Measurements from ENCODE around the gene PCGF2. TPM values are rescaled to one million over a fixed set of nuclear protein-coding genes. Genes with fewer than 3 reads are reported as not detected.
A peak's percentile ranks its signal among the peaks of the same experiment; 100 is the strongest.

PCGF2 gene
- total RNA-seq, 2 experiments from 2014 or later, result 2.6 to 3.3 TPM

DNA sequence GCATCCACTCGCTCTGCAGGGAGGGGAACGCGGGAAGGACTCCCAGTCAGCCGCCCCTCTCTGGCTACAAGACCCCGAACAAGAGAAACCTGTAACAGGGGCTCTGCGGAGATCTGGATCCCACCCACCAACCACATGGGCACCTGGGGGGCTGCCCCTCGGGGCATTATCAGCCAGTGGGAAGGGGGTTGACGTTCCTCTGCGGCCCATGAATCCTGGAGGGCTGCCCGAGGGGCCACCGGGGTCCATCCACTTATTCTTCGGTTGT is 1.8 kb upstream of the PCGF2 start:
- no peak for DNase-seq
- H3K27ac Mint-ChIP-seq, result no peak overlapping the region
- peaks cover 54% of the 10 kb centered on the region for H3K4me1 Mint-ChIP-seq
- CTCF ChIA-PET, result no interaction called here
- H3K4me3 Mint-ChIP-seq, result peak overlapping the region; percentile 97
- H3K36me3 Mint-ChIP-seq (ENCODE audit: low read depth), result peaks cover 16% of the 10 kb centered on the region
- H3K27me3 Mint-ChIP-seq, result peaks cover 44% of the 10 kb centered on the region
- no peaks in the 10 kb centered on the region for H3K9me3 Mint-ChIP-seq
- POLR2A ChIA-PET, result interaction anchor here (0.9 to 1.4 kb wide), 2 partner anchors 21 to 22 kb away, joined by 3 to 5 read pairs; no protein-coding TSS in a partner anchor

DNA sequence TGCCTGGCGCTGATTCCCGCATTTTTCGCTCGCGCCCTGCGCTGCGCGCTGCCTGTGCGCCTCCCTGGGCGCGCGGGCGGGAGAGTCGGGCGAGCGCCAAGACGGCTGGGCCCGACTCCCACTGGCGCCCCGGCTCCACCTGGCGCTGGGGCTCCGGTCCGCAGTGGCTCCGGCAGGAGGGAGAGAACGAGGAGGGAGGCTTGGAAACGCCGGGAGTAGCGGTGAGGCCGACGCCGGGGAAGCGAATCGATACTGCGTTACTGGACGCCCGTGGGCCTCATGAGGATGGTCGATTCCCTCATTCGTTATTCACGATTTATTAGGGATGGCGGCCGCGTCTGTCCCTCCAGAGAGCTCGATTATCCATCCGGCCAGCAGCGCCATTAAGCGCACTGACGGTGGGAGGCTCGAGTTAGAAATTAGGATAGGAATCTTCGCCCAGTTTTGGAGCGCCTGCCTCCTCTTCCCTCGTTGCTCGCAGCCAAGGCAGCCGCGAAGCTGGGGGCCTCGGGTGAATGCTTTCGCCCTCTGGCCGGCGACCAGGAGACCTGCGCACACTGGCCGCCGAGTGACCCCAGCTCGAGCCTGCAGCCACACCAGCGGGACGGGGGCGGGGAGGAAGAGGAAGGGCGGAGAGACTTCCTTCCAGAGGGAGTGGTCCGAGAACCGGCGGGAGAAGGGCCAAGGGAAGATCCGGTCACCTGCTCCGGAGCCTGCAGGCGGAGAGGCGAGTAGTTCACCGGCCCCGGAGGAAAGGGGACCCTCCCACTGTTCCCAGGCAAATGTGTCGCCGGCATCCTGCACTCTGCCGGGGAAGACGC is 1.3 kb upstream of the PCGF2 start:
- H3K9me3 Mint-ChIP-seq, result no peaks in the 10 kb centered on the region
- POLR2A ChIA-PET, result interaction anchor here (0.9 kb wide), 1 partner anchor 21 kb away, joined by 3 read pairs; no protein-coding TSS in a partner anchor
- H3K27ac Mint-ChIP-seq, result no peak overlapping the region
- CTCF ChIA-PET, result interaction anchor here (1.2 kb wide), 1 partner anchor 49 kb away, joined by 3 read pairs; no protein-coding TSS in a partner anchor
- H3K27me3 Mint-ChIP-seq, result peaks cover 44% of the 10 kb centered on the region
- H3K4me1 Mint-ChIP-seq, result peaks cover 51% of the 10 kb centered on the region
- H3K36me3 Mint-ChIP-seq (ENCODE audit: low read depth), result peaks cover 12% of the 10 kb centered on the region
- no peak for DNase-seq
- H3K4me3 Mint-ChIP-seq, result peak overlapping the region; percentile 97

DNA sequence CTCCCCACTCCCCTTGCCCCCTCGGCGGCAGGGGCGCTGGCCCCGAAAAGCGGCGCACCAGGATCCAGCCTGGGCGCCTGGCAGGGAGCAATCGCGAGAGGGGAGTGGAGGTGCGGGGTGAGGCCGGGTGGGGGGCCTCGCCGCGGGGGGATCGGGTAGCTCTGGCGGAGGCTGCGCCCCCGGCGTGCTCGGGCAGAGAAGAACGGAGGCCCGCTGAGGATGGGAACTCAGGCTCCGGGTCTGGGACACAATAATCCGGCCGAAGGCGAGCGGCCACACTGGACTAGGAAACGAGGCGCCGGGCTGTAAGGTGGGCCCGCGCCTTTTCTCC is 721 bp upstream of the PCGF2 start:
- H3K36me3 Mint-ChIP-seq (ENCODE audit: low read depth), result peaks cover 10% of the 10 kb centered on the region
- H3K9me3 Mint-ChIP-seq, result no peaks in the 10 kb centered on the region
- POLR2A ChIA-PET, result interaction anchor here (0.9 kb wide), 1 partner anchor 20 kb away, joined by 3 read pairs; no protein-coding TSS in a partner anchor
- H3K4me3 Mint-ChIP-seq, result peak overlapping the region; percentile 97
- H3K27ac Mint-ChIP-seq, result no peak overlapping the region
- no peak for DNase-seq
- H3K4me1 Mint-ChIP-seq, result peaks cover 48% of the 10 kb centered on the region
- peaks cover 44% of the 10 kb centered on the region for H3K27me3 Mint-ChIP-seq
- CTCF ChIA-PET, result interaction anchor here (1.2 kb wide), 1 partner anchor 49 kb away, joined by 3 read pairs; no protein-coding TSS in a partner anchor

DNA sequence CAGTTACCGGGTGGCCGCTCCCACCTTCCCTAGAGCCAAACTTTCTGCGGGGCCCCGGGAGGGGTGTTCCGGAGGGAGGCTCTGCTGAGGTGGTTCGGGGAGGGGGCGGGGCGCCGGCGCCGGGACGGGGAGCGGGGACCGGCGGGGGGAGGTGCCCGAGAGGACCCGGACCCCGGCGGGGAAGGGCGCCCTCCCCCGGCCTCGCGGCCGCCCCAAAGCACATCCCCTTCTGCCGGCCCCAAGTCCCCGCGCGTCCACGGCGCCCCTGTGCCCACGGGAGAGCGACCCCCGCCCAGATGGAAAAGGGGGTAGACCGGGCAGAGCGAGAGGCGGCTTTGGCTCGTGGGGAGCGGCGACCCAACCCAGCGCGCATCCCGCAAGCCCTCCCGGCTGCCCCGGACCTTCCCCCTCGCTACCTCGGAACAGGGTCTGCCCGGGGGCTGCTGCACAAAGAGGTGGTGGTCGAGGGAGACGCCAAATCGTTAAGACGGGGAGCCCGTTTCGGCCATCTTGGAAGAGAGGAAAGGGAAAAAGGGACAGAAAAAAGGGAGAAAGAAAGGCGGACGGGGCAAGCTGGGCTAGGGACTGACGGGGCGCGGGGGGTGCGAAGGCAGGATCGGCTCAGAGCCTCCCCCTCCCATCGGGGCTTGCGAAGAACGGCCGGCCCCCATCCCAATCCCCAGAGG is 530 bp downstream of the PCGF2 start:
- H3K4me1 Mint-ChIP-seq, result peaks cover 49% of the 10 kb centered on the region
- no peaks in the 10 kb centered on the region for H3K9me3 Mint-ChIP-seq
- H3K27ac Mint-ChIP-seq, result no peak overlapping the region
- peaks cover 44% of the 10 kb centered on the region for H3K27me3 Mint-ChIP-seq
- H3K4me3 Mint-ChIP-seq, result peak overlapping the region; percentile 61
- no peak for DNase-seq
- H3K36me3 Mint-ChIP-seq (ENCODE audit: low read depth), result peaks cover 5% of the 10 kb centered on the region
- ChIA-PET POLR2A (no interaction called here), CTCF (interaction anchor here (1.7 kb wide), 1 partner anchor 13 kb away, joined by 3 read pairs; no protein-coding TSS in a partner anchor)

DNA sequence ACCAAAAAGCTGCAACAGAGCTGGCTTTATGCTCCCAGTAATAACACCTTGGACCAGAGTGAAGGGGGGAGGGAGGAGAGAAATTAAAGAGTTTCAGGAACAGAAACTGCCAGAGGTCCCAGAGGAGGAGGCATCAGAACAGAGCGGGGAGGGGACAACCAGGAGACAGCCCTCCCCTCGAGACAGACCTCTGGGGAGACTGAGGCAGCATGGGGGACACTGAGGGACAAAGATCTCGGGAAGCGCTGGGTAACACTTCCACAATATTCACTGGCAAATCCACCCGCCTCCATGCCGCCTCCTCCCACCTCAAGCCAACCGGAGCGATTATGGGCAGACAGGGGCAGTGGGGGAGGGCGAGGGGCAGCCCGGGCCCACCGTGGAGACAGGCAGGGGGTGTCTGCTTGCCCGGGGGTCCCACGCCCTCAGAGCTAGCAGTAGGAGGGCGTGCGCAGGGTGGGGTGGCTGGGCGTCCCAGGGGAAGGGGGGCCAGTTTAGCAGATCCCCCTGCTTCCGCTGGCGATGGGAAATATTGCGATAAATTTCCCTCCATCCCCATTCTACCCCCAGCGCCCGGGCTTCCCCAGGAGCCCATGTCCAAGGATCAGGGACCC is 1.2 kb downstream of the PCGF2 start:
- H3K27me3 Mint-ChIP-seq, result peaks cover 44% of the 10 kb centered on the region
- DNase-seq, result no peak
- peaks cover 55% of the 10 kb centered on the region for H3K4me1 Mint-ChIP-seq
- peaks cover 2% of the 10 kb centered on the region for H3K36me3 Mint-ChIP-seq (ENCODE audit: low read depth)
- H3K27ac Mint-ChIP-seq, result no peak overlapping the region
- POLR2A ChIA-PET, result interaction anchor here (0.6 to 1.0 kb wide), 3 partner anchors 16 to 715 kb away, joined by 3 read pairs; partner anchors contain the start of genes CDK12 and MLLT6
- H3K4me3 Mint-ChIP-seq, result peak overlapping the region; percentile 40
- no peaks in the 10 kb centered on the region for H3K9me3 Mint-ChIP-seq
- CTCF ChIA-PET, result interaction anchor here (1.1 to 1.7 kb wide), 2 partner anchors 13 to 72 kb away, joined by 3 to 5 read pairs; partner anchors contain the start of gene EPOP

DNA sequence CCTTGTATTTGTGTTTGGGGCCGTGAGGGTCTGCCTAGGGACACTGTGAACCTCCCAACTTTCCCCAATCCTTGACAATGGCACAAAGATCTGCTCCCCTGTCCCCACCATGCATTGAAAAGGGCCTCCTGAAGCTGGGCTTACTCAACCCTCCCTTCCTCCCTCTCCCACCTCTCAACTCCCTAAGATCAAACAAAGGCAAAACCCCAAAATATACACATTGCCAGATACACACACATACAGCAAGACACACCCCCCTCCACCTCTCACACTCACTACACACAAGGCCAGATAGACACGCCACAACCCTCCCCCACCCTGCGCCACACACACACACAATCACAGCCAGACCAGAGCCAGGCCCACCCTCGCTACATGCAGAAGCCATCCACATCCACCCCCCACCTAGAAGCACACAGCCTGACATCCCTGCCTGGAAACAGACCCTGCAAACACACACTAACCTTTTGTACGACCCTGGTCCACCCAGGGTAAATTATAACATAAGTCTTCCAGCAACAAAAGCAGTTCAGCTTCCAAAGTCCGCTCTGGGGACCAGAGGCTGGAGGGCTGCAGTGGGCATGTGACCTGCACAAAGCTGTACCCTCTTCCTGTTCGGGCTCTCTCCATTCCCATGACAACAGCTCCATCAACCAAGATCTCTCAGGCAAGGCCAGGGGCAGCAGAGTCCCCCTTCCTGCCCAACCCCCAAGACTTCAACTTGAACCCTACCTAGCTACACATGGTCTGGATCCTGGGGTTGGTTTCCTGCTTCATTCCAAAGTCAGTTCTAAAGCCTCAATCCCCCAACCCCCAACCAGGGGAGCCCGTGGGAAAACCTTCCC is 1.9 kb downstream of the PCGF2 start:
- CTCF ChIA-PET, result interaction anchor here (1.1 to 1.7 kb wide), 2 partner anchors 12 to 71 kb away, joined by 3 to 5 read pairs; partner anchors contain the start of gene EPOP

DNA sequence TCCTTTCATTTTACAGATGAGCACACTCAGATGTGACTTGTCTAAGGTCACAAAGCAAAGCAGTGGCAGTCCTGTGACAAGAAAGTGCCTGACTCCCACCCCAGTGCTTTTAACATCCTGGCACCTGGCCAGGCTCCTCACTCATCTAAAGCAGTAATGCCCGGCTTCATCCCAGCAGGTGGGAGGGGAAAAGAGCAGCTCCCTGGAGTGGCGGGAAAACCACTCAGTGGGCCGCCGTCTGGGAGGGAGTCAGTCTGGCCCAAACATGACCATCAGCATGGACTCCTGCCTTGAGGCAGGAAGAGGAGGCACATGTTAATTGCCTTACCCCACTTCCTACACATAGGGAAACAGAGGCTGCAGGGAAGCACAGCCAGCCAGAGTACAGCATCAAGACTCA is 2.6 kb downstream of the PCGF2 start:
- CTCF ChIA-PET, result interaction anchor here (0.5 to 1.1 kb wide), 2 partner anchors 70 to 91 kb away, joined by 5 to 6 read pairs; partner anchors contain the start of gene EPOP
- H3K27me3 Mint-ChIP-seq, result peaks cover 37% of the 10 kb centered on the region

More for the DNA sequence above, 1.9 kb downstream of the PCGF2 start:
- peaks cover 49% of the 10 kb centered on the region for H3K4me1 Mint-ChIP-seq
- H3K9me3 Mint-ChIP-seq, result no peaks in the 10 kb centered on the region
- peaks cover 42% of the 10 kb centered on the region for H3K27me3 Mint-ChIP-seq
- DNase-seq, result no peak
- H3K4me3 Mint-ChIP-seq, result peak overlapping the region; percentile 40
- H3K27ac Mint-ChIP-seq, result no peak overlapping the region
- no peaks in the 10 kb centered on the region for H3K36me3 Mint-ChIP-seq (ENCODE audit: low read depth)
- POLR2A ChIA-PET, result interaction anchor here (0.6 to 1.1 kb wide), 4 partner anchors 14 to 715 kb away, joined by 3 read pairs; partner anchors contain the start of genes CDK12 and MLLT6

DNA sequence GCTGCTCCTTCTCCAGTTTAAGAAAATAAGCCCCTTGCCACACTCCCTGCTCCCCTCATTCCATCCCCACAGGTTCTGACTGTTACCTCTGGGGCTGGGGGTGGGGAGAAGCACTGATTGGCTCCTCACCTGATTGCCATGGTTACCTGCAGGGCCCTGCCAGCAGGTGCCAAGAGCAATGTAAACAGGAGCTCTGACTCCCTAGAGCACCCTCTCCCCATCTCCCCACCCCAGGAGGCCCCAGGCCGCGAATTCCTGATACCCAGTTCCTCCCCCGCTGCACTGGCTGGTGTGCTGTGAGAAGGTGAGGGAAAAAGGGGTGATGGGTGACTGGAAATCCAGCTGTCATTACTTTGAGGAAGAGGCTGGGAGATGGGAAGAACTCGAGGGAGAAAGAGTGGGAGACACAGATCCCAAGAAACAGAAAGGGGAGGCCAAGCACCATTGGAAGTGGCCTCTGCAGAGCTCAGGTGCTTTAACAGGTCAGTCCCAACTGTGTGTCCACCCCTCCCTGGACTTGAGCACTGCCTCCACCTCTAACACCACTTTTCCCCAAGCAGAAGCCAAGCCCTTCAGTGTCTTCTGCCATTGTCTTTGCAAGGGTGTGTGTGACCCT is 4.5 kb downstream of the PCGF2 start:
- Mint-ChIP-seq H3K27me3 (peaks cover 26% of the 10 kb centered on the region), H3K36me3 (ENCODE audit: low read depth) (no peaks in the 10 kb centered on the region), H3K4me1 (peaks cover 29% of the 10 kb centered on the region), H3K4me3 (no peak overlapping the region), H3K27ac (no peak overlapping the region), H3K9me3 (no peaks in the 10 kb centered on the region)
- CTCF ChIA-PET, result interaction anchor here (1.5 kb wide), 1 partner anchor 9 kb away, joined by 7 read pairs; no protein-coding TSS in a partner anchor
- no peak for DNase-seq
- POLR2A ChIA-PET, result interaction anchor here (1.3 kb wide), 1 partner anchor 8 kb away, joined by 4 read pairs; no protein-coding TSS in a partner anchor

More for the DNA sequence above, 2.6 kb downstream of the PCGF2 start:
- H3K27ac Mint-ChIP-seq, result no peak overlapping the region
- H3K9me3 Mint-ChIP-seq, result no peaks in the 10 kb centered on the region
- peaks cover 42% of the 10 kb centered on the region for H3K4me1 Mint-ChIP-seq
- no peak for DNase-seq
- H3K4me3 Mint-ChIP-seq, result no peak overlapping the region
- POLR2A ChIA-PET, result interaction anchor here (0.9 to 1.1 kb wide), 2 partner anchors 14 to 17 kb away, joined by 3 read pairs; no protein-coding TSS in a partner anchor
- no peaks in the 10 kb centered on the region for H3K36me3 Mint-ChIP-seq (ENCODE audit: low read depth)

DNA sequence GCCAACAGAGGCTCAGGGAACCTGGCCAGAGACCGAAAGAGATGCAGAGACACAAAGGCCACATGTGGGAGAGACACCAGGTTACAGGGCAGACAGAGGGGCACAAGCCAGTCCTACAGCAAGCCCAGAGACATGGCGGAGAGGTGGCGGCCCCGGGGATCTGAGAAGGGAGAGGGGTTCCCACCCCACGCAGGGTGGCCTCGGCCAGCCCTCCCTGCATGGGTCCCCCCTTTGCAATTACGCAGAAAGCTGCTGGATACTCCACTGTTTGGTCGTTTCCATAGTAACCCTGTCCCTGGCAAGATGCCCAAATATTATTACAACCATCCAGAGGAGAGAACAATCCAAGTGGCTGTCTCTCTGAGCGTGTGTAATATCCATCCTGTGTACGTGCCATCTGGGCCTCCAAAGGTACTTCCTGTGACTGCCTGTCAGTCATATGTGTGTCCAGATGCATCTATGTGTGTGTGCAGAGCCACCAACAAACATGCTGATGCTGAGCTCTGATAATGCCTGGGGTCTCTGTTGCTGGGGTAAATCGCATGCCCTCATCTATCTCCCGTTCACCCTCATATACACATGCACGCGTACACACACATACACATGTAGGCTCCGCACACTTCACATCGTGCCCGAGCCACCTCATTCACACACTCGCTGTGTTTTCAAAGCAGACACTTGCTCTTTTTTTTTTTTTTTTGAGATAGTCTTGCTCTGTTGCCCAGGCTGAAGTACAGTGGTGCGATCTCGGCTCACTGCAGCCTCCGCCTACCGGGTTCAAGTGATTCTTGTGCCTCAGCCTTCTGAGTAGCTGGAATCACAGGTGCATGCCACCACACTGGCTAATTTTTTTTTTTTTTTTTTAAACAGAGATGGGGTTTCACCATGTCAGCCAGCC is 5.5 kb downstream of the PCGF2 start:
- Mint-ChIP-seq H3K27me3 (peaks cover 21% of the 10 kb centered on the region), H3K4me1 (peaks cover 25% of the 10 kb centered on the region), H3K4me3 (no peak overlapping the region), H3K36me3 (ENCODE audit: low read depth) (no peaks in the 10 kb centered on the region), H3K27ac (no peak overlapping the region), H3K9me3 (no peaks in the 10 kb centered on the region)
- POLR2A ChIA-PET, result interaction anchor here (1.3 kb wide), 1 partner anchor 9 kb away, joined by 4 read pairs; no protein-coding TSS in a partner anchor
- CTCF ChIA-PET, result interaction anchor here (0.8 kb wide), 1 partner anchor 11 kb away, joined by 3 read pairs; no protein-coding TSS in a partner anchor
- DNase-seq, result no peak

DNA sequence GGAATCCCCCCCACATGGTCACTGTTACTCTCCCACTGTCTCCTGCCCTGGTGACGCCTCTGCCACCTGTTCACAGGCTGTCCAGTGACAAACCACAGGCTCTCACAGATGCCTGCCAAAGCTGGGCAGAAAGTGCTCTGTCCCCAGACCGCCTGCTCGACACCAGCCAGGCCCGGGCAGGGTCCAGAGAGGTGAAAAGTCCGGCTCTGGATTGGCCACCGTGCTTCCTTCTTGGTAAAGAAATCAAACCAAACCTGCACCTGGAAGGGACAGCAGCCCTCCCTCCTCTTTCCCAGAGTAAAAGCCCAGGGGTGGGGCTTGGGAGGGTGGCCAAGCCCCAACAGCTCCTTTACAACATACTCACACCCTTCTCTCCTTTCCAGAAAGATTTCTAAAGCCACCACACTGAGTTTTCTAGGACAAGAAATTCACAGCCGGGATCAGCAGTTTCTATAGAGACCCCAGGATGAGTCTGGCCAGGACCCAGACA is 6.2 kb downstream of the PCGF2 start:
- no peak for DNase-seq
- CTCF ChIA-PET, result no interaction called here
- Mint-ChIP-seq H3K27me3 (peaks cover 21% of the 10 kb centered on the region), H3K4me1 (peaks cover 24% of the 10 kb centered on the region), H3K27ac (no peak overlapping the region), H3K36me3 (ENCODE audit: low read depth) (no peaks in the 10 kb centered on the region), H3K9me3 (no peaks in the 10 kb centered on the region), H3K4me3 (no peak overlapping the region)
- POLR2A ChIA-PET, result no interaction called here

DNA sequence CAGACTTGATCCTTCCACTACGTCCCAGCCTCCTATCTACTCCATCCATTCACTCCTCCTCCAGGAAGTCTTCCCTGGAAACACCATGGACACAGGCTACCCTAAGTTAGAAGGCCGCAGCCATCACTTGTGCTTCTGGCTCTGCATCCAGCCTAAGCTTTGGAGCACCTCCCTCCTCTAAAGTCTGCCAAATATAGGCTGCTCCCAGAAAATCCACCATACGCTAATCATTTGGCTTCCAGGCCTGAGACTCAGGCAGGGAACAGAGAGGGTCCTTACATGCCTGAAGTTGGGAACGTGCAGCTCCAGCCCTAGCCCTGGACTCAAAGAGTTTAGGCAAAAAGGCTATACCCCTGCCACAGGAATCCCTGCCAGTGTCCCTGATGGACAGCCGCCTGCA is 6.7 kb downstream of the PCGF2 start:
- no peak for DNase-seq
- Mint-ChIP-seq H3K9me3 (no peaks in the 10 kb centered on the region), H3K36me3 (ENCODE audit: low read depth) (no peaks in the 10 kb centered on the region), H3K4me1 (peaks cover 19% of the 10 kb centered on the region), H3K27me3 (peaks cover 16% of the 10 kb centered on the region), H3K27ac (no peak overlapping the region), H3K4me3 (no peak overlapping the region)
- ChIA-PET CTCF (no interaction called here), POLR2A (no interaction called here)
